ENCODE data around the gene S1PR5. TPM values are rescaled to one million over a fixed set of nuclear protein-coding genes. Genes with fewer than 3 reads are reported as not detected.

Gene S1PR5
- total and polyA plus RNA-seq, 9 of the 15 experiments (the other 6 are each of a cell fraction or from before 2014, with no cell fraction given): 0.03 to 0.54 (median 0.35) TPM; not detected in 4

DNA sequence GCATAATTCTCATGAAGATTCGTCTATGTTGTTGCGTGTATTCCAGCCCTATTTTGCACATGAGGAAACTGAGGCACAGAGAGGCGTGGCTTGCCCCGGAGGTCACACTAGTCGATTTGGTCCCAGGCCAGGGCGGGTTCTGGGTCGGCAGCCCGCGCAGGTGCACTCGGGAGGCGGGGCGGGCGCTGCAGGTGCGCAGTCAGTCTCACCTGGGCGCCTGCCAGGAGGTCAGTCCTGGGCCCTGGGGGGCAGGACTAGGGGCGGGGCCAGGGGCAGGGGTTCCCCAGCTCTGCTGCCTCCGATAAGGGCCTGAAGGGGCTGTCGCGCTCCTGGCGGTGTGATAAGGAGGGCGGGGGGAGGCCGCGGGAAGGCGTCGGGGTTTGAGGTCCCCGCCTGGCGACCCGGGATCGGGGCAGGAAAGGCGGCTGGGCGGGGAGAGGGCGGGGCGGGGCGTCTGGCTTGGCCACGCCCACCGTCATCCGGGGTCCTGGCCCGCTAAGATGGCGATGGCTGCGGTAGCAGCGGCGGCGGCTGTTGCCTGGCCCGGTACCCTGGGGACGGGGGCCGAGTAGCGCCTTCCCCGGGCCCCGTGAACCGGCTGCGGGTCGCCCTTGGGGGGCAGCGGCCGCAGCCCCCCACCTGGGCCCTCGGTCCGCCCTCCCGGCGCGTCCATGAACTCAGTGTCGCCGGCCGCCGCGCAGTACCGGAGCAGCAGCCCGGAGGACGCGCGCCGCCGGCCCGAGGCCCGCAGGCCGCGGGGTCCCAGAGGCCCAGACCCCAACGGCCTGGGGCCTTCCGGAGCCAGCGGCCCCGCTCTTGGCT, 26.4 kb upstream of the S1PR5 start, which contains the start of gene ATG4D (continued):
- TF ChIP-seq U2AF2 (optimal IDR thresholded peaks at IDR 0.05; ENCODE audit: low read depth, low read length) (no peak), SP1 (CRISPR knock-in tag; IDR thresholded peaks at IDR 0.05) (peak; percentile 85), HMGN3 (IDR thresholded peaks at IDR 0.05; ENCODE audit: borderline replicate concordance, extremely low read depth, insufficient read length, low read depth, low read length) (peak; percentile 99), KAT7 (CRISPR knock-in tag; IDR thresholded peaks at IDR 0.05; ENCODE audit: borderline replicate concordance) (no peak), ZNF3 (CRISPR knock-in tag; IDR thresholded peaks at IDR 0.05) (no peak), ZNF589 (CRISPR knock-in tag; IDR thresholded peaks at IDR 0.05; ENCODE audit: low read depth) (no peak), FUS (optimal IDR thresholded peaks at IDR 0.05; ENCODE audit: low read depth, low read length) (no peak), MCM7 (IDR thresholded peaks at IDR 0.05) (no peak), PHB (CRISPR knock-in tag; IDR thresholded peaks at IDR 0.05) (no peak), HMG20B (CRISPR knock-in tag; IDR thresholded peaks at IDR 0.05) (no peak), PHF21A (IDR thresholded peaks at IDR 0.05; ENCODE audit: borderline replicate concordance, low read depth) (peak; percentile 8; the same call in 1 of the 2 replicates), ZNF140 (CRISPR knock-in tag; IDR thresholded peaks at IDR 0.05) (no peak), ZFPM2 (CRISPR knock-in tag; IDR thresholded peaks at IDR 0.05) (no peak), ZNF668 (CRISPR knock-in tag; IDR thresholded peaks at IDR 0.05) (no peak), CBX1 (IDR thresholded peaks at IDR 0.05; ENCODE audit: low read depth) (no peak), RAD51 (IDR thresholded peaks at IDR 0.05; ENCODE audit: borderline replicate concordance, low read depth) (no peak), TARDBP (IDR thresholded peaks at IDR 0.05) (no peak), MTF1 (CRISPR knock-in tag; IDR thresholded peaks at IDR 0.05; ENCODE audit: borderline replicate concordance) (no peak)
- TF ChIP-seq, protein P1, sequence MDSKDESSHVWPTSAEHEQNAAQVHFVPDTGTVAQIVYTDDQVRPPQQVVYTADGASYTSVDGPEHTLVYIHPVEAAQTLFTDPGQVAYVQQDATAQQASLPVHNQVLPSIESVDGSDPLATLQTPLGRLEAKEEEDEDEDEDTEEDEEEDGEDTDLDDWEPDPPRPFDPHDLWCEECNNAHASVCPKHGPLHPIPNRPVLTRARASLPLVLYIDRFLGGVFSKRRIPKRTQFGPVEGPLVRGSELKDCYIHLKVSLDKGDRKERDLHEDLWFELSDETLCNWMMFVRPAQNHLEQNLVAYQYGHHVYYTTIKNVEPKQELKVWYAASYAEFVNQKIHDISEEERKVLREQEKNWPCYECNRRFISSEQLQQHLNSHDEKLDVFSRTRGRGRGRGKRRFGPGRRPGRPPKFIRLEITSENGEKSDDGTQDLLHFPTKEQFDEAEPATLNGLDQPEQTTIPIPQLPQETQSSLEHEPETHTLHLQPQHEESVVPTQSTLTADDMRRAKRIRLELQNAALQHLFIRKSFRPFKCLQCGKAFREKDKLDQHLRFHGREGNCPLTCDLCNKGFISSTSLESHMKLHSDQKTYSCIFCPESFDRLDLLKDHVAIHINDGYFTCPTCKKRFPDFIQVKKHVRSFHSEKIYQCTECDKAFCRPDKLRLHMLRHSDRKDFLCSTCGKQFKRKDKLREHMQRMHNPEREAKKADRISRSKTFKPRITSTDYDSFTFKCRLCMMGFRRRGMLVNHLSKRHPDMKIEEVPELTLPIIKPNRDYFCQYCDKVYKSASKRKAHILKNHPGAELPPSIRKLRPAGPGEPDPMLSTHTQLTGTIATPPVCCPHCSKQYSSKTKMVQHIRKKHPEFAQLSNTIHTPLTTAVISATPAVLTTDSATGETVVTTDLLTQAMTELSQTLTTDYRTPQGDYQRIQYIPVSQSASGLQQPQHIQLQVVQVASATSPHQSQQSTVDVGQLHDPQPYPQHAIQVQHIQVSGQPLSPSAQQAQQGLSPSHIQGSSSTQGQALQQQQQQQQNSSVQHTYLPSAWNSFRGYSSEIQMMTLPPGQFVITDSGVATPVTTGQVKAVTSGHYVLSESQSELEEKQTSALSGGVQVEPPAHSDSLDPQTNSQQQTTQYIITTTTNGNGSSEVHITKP (IDR thresholded peaks at IDR 0.05; ENCODE audit: partially characterized antibody): no peak
- TF ChIP-seq, protein P2, sequence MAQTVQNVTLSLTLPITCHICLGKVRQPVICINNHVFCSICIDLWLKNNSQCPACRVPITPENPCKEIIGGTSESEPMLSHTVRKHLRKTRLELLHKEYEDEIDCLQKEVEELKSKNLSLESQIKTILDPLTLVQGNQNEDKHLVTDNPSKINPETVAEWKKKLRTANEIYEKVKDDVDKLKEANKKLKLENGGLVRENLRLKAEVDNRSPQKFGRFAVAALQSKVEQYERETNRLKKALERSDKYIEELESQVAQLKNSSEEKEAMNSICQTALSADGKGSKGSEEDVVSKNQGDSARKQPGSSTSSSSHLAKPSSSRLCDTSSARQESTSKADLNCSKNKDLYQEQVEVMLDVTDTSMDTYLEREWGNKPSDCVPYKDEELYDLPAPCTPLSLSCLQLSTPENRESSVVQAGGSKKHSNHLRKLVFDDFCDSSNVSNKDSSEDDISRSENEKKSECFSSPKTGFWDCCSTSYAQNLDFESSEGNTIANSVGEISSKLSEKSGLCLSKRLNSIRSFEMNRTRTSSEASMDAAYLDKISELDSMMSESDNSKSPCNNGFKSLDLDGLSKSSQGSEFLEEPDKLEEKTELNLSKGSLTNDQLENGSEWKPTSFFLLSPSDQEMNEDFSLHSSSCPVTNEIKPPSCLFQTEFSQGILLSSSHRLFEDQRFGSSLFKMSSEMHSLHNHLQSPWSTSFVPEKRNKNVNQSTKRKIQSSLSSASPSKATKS (CRISPR knock-in tag; IDR thresholded peaks at IDR 0.05): no peak
- TF ChIP-seq, protein P3, sequence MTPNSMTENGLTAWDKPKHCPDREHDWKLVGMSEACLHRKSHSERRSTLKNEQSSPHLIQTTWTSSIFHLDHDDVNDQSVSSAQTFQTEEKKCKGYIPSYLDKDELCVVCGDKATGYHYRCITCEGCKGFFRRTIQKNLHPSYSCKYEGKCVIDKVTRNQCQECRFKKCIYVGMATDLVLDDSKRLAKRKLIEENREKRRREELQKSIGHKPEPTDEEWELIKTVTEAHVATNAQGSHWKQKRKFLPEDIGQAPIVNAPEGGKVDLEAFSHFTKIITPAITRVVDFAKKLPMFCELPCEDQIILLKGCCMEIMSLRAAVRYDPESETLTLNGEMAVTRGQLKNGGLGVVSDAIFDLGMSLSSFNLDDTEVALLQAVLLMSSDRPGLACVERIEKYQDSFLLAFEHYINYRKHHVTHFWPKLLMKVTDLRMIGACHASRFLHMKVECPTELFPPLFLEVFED (CRISPR knock-in tag; conservative IDR thresholded peaks at IDR 0.05): no peak

Measured in K562 (cell line).